ENCODE measurements around the gene GPC5.

Gene GPC5

DNA sequence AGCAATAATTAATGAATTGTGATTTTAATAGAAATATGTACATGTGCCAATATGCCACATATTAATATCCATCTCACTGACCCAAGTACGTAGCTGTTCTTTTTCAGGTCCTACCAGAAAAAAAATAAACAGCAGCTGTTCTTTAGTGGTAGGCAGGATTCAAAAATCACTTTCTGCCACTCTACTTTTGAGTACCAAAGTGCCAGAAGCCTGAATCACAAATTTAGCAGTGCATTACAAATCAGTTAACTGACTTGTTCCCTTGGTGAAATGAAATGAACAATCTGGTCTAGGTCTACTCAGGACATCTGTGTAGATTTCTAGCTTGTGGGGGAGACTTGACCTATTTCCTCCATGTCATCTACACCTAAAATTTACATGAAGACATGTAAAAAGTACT is 1052.6 kb downstream of the GPC5 start:
- Histone ChIP-seq H3K23ac (ENCODE audit: low read length) (no peak overlapping the region), H3K79me1 (ENCODE audit: low read length) (no peaks in the 10 kb centered on the region), H3K4me2 (ENCODE audit: low read length) (no peak overlapping the region), H2BK5ac (ENCODE audit: low read length) (no peak overlapping the region), H3K36me3 (ENCODE audit: control insufficient read depth, insufficient read depth, low read length) (no peaks in the 10 kb centered on the region), H3K27ac (ENCODE audit: low read depth, low read length) (no peak overlapping the region), H3K27me3 (ENCODE audit: insufficient read depth, low read length, poor library complexity) (no peaks in the 10 kb centered on the region), H4K5ac (ENCODE audit: low read length) (no peak overlapping the region), H3K4ac (ENCODE audit: low read depth, low read length) (no peak overlapping the region), H3K56ac (ENCODE audit: low read length) (no peak overlapping the region), H3K4me1 (ENCODE audit: control insufficient read depth, low read depth, low read length) (no peaks in the 10 kb centered on the region), H3K79me2 (ENCODE audit: control insufficient read depth, insufficient read depth, low read length) (no peaks in the 10 kb centered on the region), H2BK15ac (replicated peaks; ENCODE audit: low read depth) (no peak overlapping the region), H3K9ac (ENCODE audit: low read length) (no peak overlapping the region), H2BK120ac (ENCODE audit: low read depth, low read length) (no peak overlapping the region), H2AK5ac (ENCODE audit: low read length) (no peak overlapping the region), H3K18ac (ENCODE audit: low read length) (no peak overlapping the region), H4K8ac (ENCODE audit: low read depth, low read length) (no peak overlapping the region), H3K4me3 (ENCODE audit: low read length) (no peak overlapping the region)
- no CpG with 5 or more reads among the region's 1 CpG for WGBS (ENCODE audit: extremely low coverage, insufficient coverage, low lambda C conversion rate)
- DNase-seq = no peak

DNA sequence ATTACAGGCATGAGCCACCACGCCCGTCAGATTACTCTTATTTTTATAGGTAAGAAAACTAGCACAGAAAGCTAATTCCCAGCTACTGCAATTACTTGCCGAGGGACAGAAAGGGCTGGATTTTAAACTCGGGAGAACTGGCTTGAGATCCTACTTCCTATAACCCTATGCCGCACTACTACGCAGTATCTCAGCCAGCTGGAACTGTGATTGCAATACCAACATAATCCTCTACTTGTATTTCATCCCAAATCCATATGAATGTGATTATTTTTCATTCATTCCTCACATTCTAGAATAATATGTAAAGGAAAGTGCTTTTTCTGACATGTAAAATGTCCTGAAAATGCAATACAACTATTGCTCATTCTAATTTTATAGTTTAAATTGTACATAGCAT is 1054.4 kb downstream of the GPC5 start:
- no peak for DNase-seq
- H3K27me3 ChIP-seq (ENCODE audit: insufficient read depth, low read length, poor library complexity) = no peaks in the 10 kb centered on the region
- no peak overlapping the region for H4K5ac ChIP-seq (ENCODE audit: low read length)
- H3K18ac ChIP-seq (ENCODE audit: low read length) = no peak overlapping the region
- no peaks in the 10 kb centered on the region for H3K79me2 ChIP-seq (ENCODE audit: control insufficient read depth, insufficient read depth, low read length)
- no peak overlapping the region for H3K27ac ChIP-seq (ENCODE audit: low read depth, low read length)
- no peaks in the 10 kb centered on the region for H3K79me1 ChIP-seq (ENCODE audit: low read length)
- no peak overlapping the region for H3K4ac ChIP-seq (ENCODE audit: low read depth, low read length)
- no CpG with 5 or more reads among the region's 6 CpGs for WGBS (ENCODE audit: extremely low coverage, insufficient coverage, low lambda C conversion rate)
- H3K36me3 ChIP-seq (ENCODE audit: control insufficient read depth, insufficient read depth, low read length) = no peaks in the 10 kb centered on the region
- no peak overlapping the region for H4K8ac ChIP-seq (ENCODE audit: low read depth, low read length)
- no peak overlapping the region for H2BK120ac ChIP-seq (ENCODE audit: low read depth, low read length)
- H3K56ac ChIP-seq (ENCODE audit: low read length) = no peak overlapping the region
- H3K9ac ChIP-seq (ENCODE audit: low read length) = no peak overlapping the region
- H2BK5ac ChIP-seq (ENCODE audit: low read length) = no peak overlapping the region
- H3K4me2 ChIP-seq (ENCODE audit: low read length) = no peak overlapping the region
- no peak overlapping the region for H2AK5ac ChIP-seq (ENCODE audit: low read length)
- no peak overlapping the region for H3K4me3 ChIP-seq (ENCODE audit: low read length)
- H3K4me1 ChIP-seq (ENCODE audit: control insufficient read depth, low read depth, low read length) = no peaks in the 10 kb centered on the region
- H2BK15ac ChIP-seq (replicated peaks; ENCODE audit: low read depth) = no peak overlapping the region
- no peak overlapping the region for H3K23ac ChIP-seq (ENCODE audit: low read length)

DNA sequence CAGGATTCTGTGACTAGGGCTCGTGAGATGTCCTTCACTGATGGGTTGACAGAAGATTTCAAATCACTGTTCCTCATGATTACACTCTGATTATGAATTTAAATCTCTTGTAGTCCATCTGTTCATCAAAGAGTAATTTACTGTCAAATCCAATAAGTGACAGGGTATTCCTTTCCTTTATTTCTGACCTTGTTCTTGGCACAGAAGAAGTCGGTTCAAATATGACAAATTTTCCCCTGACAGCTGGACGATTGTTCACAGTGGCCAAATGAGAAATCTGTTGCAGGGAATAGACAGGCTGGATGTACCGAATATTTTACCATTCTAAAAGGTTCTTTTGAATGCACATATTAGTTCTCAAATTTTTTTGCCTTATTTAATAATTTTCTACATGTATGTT is 1060.9 kb downstream of the GPC5 start:
- no peaks in the 10 kb centered on the region for H3K4me1 ChIP-seq (ENCODE audit: control insufficient read depth, low read depth, low read length)
- H3K79me1 ChIP-seq (ENCODE audit: low read length) = no peaks in the 10 kb centered on the region
- no peaks in the 10 kb centered on the region for H3K79me2 ChIP-seq (ENCODE audit: control insufficient read depth, insufficient read depth, low read length)
- H3K9ac ChIP-seq (ENCODE audit: low read length) = no peak overlapping the region
- H2BK120ac ChIP-seq (ENCODE audit: low read depth, low read length) = no peak overlapping the region
- no peak overlapping the region for H3K18ac ChIP-seq (ENCODE audit: low read length)
- H4K8ac ChIP-seq (ENCODE audit: low read depth, low read length) = no peak overlapping the region
- H4K5ac ChIP-seq (ENCODE audit: low read length) = no peak overlapping the region
- no peak overlapping the region for H2AK5ac ChIP-seq (ENCODE audit: low read length)
- H2BK15ac ChIP-seq (replicated peaks; ENCODE audit: low read depth) = no peak overlapping the region
- DNase-seq = no peak
- H3K23ac ChIP-seq (ENCODE audit: low read length) = no peak overlapping the region
- H3K27me3 ChIP-seq (ENCODE audit: insufficient read depth, low read length, poor library complexity) = no peaks in the 10 kb centered on the region
- no peak overlapping the region for H3K27ac ChIP-seq (ENCODE audit: low read depth, low read length)
- H3K4ac ChIP-seq (ENCODE audit: low read depth, low read length) = no peak overlapping the region
- H3K4me3 ChIP-seq (ENCODE audit: low read length) = no peak overlapping the region
- H3K36me3 ChIP-seq (ENCODE audit: control insufficient read depth, insufficient read depth, low read length) = no peaks in the 10 kb centered on the region
- H3K56ac ChIP-seq (ENCODE audit: low read length) = no peak overlapping the region
- no peak overlapping the region for H2BK5ac ChIP-seq (ENCODE audit: low read length)
- WGBS (ENCODE audit: extremely low coverage, insufficient coverage, low lambda C conversion rate) = no CpG with 5 or more reads among the region's 4 CpGs
- H3K4me2 ChIP-seq (ENCODE audit: low read length) = no peak overlapping the region

DNA sequence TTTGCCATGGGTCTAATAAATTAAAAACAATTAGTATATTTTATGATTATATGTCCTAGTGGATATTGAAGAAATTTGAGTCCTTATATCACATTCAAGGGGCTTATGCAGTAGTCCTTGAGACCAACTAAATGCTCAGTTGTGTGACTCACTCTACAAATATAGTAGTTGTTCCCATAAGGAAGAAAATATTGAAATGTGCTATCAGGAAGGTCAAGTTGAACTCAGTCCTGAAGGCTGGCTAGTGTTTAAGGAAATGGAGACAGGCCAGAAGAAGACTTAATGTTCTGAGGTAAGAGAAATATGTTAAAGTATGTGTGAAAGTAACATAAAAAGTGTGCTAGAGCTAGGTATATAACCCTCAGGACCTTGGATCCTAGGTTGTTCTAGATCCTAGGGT is 1062.1 kb downstream of the GPC5 start:
- H3K9ac ChIP-seq (ENCODE audit: low read length) = no peak overlapping the region
- no peak overlapping the region for H3K18ac ChIP-seq (ENCODE audit: low read length)
- H3K79me2 ChIP-seq (ENCODE audit: control insufficient read depth, insufficient read depth, low read length) = no peaks in the 10 kb centered on the region
- no peak overlapping the region for H3K56ac ChIP-seq (ENCODE audit: low read length)
- H3K4me3 ChIP-seq (ENCODE audit: low read length) = no peak overlapping the region
- no peak overlapping the region for H2BK5ac ChIP-seq (ENCODE audit: low read length)
- H3K23ac ChIP-seq (ENCODE audit: low read length) = no peak overlapping the region
- H3K4ac ChIP-seq (ENCODE audit: low read depth, low read length) = no peak overlapping the region
- H3K27ac ChIP-seq (ENCODE audit: low read depth, low read length) = no peak overlapping the region
- DNase-seq = no peak
- H4K5ac ChIP-seq (ENCODE audit: low read length) = no peak overlapping the region
- H4K8ac ChIP-seq (ENCODE audit: low read depth, low read length) = no peak overlapping the region
- H2BK15ac ChIP-seq (replicated peaks; ENCODE audit: low read depth) = no peak overlapping the region
- no peaks in the 10 kb centered on the region for H3K79me1 ChIP-seq (ENCODE audit: low read length)
- H3K36me3 ChIP-seq (ENCODE audit: control insufficient read depth, insufficient read depth, low read length) = no peaks in the 10 kb centered on the region
- no peaks in the 10 kb centered on the region for H3K27me3 ChIP-seq (ENCODE audit: insufficient read depth, low read length, poor library complexity)
- H3K4me1 ChIP-seq (ENCODE audit: control insufficient read depth, low read depth, low read length) = no peaks in the 10 kb centered on the region
- H2AK5ac ChIP-seq (ENCODE audit: low read length) = no peak overlapping the region
- no peak overlapping the region for H3K4me2 ChIP-seq (ENCODE audit: low read length)
- no peak overlapping the region for H2BK120ac ChIP-seq (ENCODE audit: low read depth, low read length)

DNA sequence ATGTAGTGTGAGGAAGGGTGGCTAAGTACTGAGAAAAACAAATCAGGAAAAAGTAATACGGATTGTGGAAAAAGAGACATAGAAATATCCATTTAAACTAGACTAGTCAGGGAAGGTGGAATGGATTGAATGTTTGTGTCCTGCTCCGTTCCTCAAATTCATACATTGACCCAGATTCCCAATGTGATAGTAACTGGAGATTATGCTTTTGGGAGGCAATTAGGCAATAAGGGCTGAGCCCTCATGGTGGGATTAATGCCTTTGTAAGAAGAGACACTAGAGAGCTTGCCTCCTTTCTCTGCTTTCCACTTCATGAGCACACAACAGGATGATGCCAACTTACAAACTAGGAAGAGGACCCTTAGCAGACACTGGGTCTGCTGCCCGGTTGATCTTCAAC is 1063.0 kb downstream of the GPC5 start:
- no peak overlapping the region for H4K8ac ChIP-seq (ENCODE audit: low read depth, low read length)
- H3K18ac ChIP-seq (ENCODE audit: low read length) = no peak overlapping the region
- no peaks in the 10 kb centered on the region for H3K79me1 ChIP-seq (ENCODE audit: low read length)
- no peak overlapping the region for H3K4me3 ChIP-seq (ENCODE audit: low read length)
- no peak overlapping the region for H3K56ac ChIP-seq (ENCODE audit: low read length)
- H3K4ac ChIP-seq (ENCODE audit: low read depth, low read length) = no peak overlapping the region
- no peak overlapping the region for H3K23ac ChIP-seq (ENCODE audit: low read length)
- WGBS (ENCODE audit: extremely low coverage, insufficient coverage, low lambda C conversion rate) = no CpG with 5 or more reads among the region's 3 CpGs
- no peak overlapping the region for H2AK5ac ChIP-seq (ENCODE audit: low read length)
- H3K27ac ChIP-seq (ENCODE audit: low read depth, low read length) = no peak overlapping the region
- no peak overlapping the region for H4K5ac ChIP-seq (ENCODE audit: low read length)
- H2BK5ac ChIP-seq (ENCODE audit: low read length) = no peak overlapping the region
- no peak for DNase-seq
- H3K79me2 ChIP-seq (ENCODE audit: control insufficient read depth, insufficient read depth, low read length) = no peaks in the 10 kb centered on the region
- no peaks in the 10 kb centered on the region for H3K36me3 ChIP-seq (ENCODE audit: control insufficient read depth, insufficient read depth, low read length)
- no peak overlapping the region for H2BK120ac ChIP-seq (ENCODE audit: low read depth, low read length)
- H3K27me3 ChIP-seq (ENCODE audit: insufficient read depth, low read length, poor library complexity) = no peaks in the 10 kb centered on the region
- H3K9ac ChIP-seq (ENCODE audit: low read length) = no peak overlapping the region
- H3K4me1 ChIP-seq (ENCODE audit: control insufficient read depth, low read depth, low read length) = no peaks in the 10 kb centered on the region
- H3K4me2 ChIP-seq (ENCODE audit: low read length) = no peak overlapping the region
- no peak overlapping the region for H2BK15ac ChIP-seq (replicated peaks; ENCODE audit: low read depth)

DNA sequence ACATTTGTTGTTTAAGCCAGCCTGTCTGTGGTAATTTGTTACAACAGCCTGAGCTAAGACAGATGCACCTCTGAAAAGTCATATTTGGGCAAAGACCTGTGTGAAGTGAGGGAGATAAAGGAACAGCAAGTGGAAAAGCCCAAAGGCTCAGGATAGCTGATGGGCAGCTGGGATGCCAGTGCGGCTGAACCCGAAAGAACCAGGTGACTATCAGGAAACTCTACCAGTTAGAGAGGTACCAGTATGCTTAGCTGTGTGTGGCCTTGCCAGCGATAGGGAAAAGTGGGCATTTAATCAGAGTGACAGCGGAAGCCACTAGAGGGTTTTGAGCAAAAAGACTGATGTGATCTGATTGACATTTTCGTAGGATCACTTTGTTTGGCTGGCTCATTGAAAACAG is 1063.4 kb downstream of the GPC5 start:
- Histone ChIP-seq H3K4me3 (ENCODE audit: low read length) (no peak overlapping the region), H3K4me2 (ENCODE audit: low read length) (no peak overlapping the region), H4K5ac (ENCODE audit: low read length) (no peak overlapping the region), H2BK120ac (ENCODE audit: low read depth, low read length) (no peak overlapping the region), H2BK15ac (replicated peaks; ENCODE audit: low read depth) (no peak overlapping the region), H3K27ac (ENCODE audit: low read depth, low read length) (no peak overlapping the region), H3K4ac (ENCODE audit: low read depth, low read length) (no peak overlapping the region), H3K18ac (ENCODE audit: low read length) (no peak overlapping the region), H3K79me1 (ENCODE audit: low read length) (no peaks in the 10 kb centered on the region), H4K8ac (ENCODE audit: low read depth, low read length) (no peak overlapping the region), H3K4me1 (ENCODE audit: control insufficient read depth, low read depth, low read length) (no peaks in the 10 kb centered on the region), H3K56ac (ENCODE audit: low read length) (no peak overlapping the region), H2AK5ac (ENCODE audit: low read length) (no peak overlapping the region), H3K79me2 (ENCODE audit: control insufficient read depth, insufficient read depth, low read length) (no peaks in the 10 kb centered on the region), H3K9ac (ENCODE audit: low read length) (no peak overlapping the region), H3K36me3 (ENCODE audit: control insufficient read depth, insufficient read depth, low read length) (no peaks in the 10 kb centered on the region), H3K23ac (ENCODE audit: low read length) (no peak overlapping the region), H3K27me3 (ENCODE audit: insufficient read depth, low read length, poor library complexity) (no peaks in the 10 kb centered on the region), H2BK5ac (ENCODE audit: low read length) (no peak overlapping the region)
- no peak for DNase-seq
- WGBS (ENCODE audit: extremely low coverage, insufficient coverage, low lambda C conversion rate) = no CpG with 5 or more reads among the region's 5 CpGs
